RKO (cell line): ENCODE measurements around the gene HLA-A.
"Not testable (repeated sequence)": the region's sequence is repeated elsewhere in the genome, so short reads cannot be mapped to it uniquely, and the experiment has no call there.

Experiments
- DNase-seq: peaks from one replicate; pipeline ENCODE4 v3.0.0-alpha.2; 2016; ENCODE audit warnings: low spot score

HLA-A gene

GRCh38 chr6:29942275-29943052, at the start of gene HLA-A:
HLA-A (plus strand) TSS chr6:29942532; CDS start chr6:29942554, 22 bp downstream.
- peak; percentile 97 for DNase-seq

- no peak for DNase-seq
Measured at GRCh38 chr6:29892696-29893095, 49.6 kb upstream of the HLA-A start.

DNA sequence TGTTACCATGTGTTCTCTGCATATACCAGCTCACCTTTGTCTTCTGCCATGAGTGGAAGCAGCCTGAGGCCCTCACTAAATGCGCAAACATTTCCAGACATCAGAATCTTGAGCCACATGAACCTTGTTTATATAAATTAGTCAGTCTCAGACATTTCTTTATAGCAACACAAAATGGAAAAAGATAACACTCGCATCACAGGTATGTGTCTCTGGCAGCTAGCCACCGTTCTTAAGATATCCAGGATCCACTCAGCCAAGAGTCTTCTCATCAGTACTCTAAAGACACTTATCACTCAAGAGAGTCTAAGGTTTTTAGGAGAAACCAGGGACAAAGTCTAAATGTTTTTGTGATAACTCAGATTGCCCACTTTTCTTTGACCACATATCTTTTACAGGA, 43.1 kb upstream of the HLA-A start:
- DNase-seq = no peak

GRCh38 chr6:29905286-29905685, 37.0 kb upstream of the HLA-A start:
- DNase-seq = no peak

DNA sequence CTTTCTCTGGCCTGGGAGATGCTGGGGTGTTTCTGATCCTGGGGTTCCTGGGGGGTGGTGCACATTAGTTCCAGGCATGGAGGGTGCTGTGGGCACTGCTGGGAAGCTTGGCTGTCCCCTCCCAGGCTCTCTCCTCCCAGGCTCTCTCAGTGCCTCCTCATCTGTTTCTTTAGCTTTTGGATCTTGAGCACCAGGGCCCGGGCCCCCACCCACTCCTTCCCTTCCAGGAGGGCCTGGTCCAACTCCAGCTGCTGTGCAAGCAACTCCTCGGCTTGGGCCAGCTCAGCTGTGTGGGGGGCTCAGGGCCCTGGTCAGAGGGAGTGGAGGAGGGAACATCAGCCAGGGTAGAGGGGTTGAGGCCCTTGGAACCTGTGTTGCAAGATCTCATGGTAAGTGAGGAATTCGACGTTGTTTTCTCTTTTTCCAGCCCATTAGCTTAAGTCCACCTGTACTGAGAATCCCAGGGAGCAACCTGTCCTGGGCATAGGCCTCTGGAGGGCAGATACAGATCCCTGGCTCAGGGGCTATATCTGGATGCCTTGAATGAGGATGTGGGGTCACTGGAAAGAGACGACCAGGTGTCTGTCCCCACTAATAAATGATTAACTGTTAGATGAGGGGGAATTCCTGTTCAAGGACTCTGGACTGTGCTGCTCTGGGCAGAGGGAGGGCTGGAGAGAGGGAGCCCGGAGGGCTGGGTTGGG, 34.5 kb upstream of the HLA-A start:
- no peak for DNase-seq

DNA sequence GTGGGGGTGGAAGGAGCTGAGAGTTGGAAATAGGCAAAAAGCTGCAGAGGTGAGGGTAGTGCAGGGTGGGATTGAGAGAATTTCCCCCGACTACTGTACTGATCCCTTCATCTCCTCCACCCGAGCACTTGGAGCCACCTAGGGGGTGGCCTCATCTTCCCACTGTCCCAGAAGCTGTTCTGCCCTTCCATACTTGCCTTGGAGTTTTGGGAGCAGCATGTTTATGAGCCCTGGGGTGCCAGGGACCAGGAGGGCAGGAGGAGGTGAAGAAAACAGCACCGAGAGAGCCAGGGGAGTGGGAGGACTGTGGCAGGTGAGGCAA, 34.0 kb upstream of the HLA-A start:
- DNase-seq = no peak

GRCh38 chr6:29908710-29909109, 33.6 kb upstream of the HLA-A start:
- no peak for DNase-seq

DNA sequence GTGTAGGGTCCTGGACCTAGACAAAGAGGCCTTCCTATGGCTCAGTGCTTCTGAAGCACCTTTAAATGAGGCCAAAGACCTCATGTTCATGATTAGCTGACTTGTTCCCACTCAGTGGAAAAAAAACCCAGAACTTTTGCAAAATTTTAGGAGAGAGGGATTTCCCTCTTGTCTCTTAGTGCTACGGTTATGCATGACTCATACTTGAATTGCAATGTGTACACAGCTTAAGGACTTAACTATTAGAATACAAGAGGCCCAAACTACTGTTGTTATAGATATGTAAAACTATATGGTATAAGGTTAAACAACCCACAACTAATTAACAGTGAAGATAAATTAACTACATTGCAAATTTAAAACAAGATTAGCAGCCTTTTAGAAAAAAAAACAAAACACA, 32.3 kb upstream of the HLA-A start:
- DNase-seq = no peak

GRCh38 chr6:29912840-29913239, 29.5 kb upstream of the HLA-A start:
- DNase-seq = no peak

DNA sequence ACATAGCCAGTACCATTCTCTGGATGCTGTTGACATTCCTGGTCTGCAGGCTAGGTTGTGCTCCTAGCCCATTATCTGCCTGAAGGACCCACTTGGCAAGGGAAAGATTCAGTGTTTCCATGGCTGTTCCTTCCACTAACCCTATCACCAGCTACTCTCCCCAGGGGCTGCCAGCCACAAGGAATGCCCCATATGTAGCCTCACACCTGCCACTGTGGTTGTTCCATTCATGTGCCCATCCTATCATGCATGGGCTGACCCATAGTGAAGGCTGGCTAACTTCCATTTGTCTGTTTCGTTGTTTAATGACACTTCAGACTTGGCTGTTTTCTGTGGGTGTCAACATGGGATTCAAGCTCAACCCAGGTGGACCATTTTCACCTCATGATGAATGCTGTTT, 25.6 kb upstream of the HLA-A start:
- no peak for DNase-seq

DNA sequence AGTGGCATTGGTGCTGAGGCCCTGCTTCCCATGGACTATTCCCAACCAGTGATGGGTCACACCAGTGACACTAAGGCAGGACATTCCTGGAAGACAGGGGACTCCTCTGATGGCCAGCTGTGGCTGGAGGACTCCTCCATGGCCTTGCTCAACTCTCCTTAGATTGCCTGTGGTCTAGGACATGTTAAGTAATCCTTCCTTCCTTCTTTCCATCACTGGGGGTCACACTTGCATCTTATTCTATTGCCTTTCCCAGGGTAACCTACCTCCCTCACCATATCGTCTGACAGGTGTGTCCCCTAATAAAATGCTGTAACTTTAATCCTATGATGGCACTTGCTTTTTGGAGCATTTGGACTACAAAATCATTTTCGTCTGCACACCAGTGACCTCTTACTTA, 24.5 kb upstream of the HLA-A start:
- no peak for DNase-seq

- no peak for DNase-seq
Measured at GRCh38 chr6:29919506-29920445, 22.6 kb upstream of the HLA-A start.

- DNase-seq = no peak
Measured at GRCh38 chr6:29924287-29924686, 18.0 kb upstream of the HLA-A start.

DNA sequence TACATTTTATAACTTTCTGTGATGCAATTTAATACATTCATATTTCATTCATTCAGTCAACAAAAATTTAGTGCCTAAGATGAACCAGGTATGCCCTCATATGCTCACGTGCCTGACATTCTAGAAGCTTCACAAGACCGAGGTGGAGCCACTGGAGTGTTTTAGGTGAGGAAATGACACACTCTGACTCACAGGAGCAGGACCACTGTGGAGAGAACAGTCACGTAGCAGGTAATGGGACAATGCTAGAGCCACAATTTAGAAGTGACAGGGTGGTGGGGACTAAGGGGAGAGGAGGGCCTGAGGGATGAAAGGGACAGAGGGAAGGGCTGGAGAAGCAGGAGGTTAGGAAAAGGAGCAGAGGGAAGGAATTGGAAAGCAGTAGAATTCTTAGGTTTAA, 17.6 kb upstream of the HLA-A start:
- DNase-seq = peak; percentile 53

DNA sequence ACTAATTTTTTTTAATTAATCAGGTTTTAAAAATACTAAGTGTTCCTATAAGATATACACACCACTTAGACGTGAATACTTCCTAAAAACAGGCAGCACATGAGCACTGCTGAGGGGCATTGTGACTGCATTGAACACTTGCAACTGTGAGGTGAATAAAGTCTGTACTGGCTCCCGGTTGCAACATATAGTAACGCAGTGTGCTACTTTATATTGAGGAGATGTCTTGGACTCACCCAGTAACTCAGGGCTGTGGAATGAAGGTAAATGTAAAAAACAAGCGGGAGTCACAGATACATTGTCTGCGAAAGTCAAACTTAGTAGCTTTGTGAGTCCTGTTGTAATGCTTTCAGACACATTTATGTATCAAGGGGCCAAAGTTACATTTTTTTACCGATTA, 17.0 kb upstream of the HLA-A start:
- peak; percentile 57 for DNase-seq

DNA sequence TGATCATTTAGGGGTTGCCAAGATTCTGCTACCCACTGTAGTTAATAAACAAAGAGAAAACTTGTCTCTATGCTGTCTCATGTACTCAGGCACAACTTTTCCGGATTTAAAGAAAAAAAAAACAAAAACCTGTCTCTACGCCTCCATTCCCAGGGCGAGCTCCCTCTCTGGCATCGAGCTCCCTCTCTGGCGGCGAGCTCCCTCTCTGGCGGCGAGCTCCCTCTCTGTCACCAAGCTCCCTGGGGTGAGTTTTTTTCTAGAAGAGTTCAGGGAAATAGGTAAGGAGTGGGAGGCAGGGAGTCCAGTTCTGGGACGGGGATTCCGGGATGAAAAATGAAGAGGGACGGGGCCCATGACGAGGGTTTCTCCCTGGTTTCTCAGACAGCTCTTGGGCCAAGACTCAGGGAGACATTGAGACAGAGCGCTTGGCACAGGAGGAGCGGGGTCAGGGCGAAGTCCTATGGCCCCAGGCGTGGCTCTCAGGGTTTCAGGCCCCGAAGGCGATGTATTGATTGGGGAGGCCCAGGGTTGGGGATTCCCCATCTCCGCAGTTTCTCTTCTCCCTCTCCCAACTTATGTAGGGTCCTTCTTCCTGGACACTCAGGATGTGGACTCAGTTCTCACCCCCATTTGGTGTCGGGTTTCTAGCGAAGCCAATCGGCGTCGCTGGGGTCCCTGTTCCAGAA, 16.5 kb upstream of the HLA-A start:
- peak; percentile 82 for DNase-seq

- peak; percentile 91 for DNase-seq
Measured at GRCh38 chr6:29926413-29927274, 15.7 kb upstream of the HLA-A start.

- no peak for DNase-seq
Measured at GRCh38 chr6:29927275-29927569, 15.1 kb upstream of the HLA-A start.

- DNase-seq = no peak
Measured at GRCh38 chr6:29927841-29928388, 14.4 kb upstream of the HLA-A start.

DNA sequence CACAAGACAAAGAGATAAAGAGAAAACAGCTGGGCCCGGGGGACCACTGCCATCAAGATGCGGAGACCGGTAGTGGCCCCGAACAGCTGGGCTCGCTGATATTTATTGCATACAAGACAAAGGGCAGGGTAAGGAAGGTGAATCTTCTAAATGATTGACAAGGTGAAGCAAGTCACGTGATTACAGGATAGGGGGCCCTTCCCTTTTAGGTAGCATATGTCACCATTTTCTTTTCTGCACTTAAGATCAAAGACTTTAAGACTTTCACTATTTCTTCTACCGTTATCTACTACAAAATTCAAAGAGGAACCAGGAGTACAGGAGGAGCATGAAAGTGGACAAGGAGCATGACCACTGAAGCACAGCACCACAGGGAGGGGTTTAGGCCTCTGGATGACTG, 12.3 kb upstream of the HLA-A start:
- not testable (repeated sequence) for DNase-seq

DNA sequence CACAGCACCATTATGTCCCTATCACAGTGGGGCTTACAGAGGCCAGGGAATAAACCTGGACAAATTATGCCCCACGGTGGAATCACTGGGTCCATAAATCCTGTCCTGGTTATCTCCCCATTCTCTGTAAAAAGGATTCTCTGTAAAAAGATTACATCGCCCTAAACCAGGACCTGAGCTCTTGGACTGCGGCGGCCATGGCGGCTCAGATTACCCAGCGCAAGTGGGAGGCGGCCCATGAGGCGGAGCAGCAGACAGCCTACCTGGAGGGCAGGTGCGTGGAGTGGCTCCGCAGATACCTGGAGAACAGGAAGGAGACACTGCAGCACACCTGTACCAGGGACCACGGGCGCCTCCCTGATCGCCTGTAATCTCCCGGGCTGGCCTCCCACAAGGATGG, 8.4 kb upstream of the HLA-A start:
- DNase-seq = no peak
